Body of pancreas (tissue), 4 donors: ENCODE results near the gene PRRT3. TPM values are rescaled to one million over a fixed set of nuclear protein-coding genes. Genes with fewer than 3 reads are reported as not detected.

Source experiments
- ATAC-seq: fragments of 150-250 bp; one replicate; pipeline ENCODE4 v1.9.1; 2016
- DNase-seq, 4 donors: peaks; one replicate each; pipeline ENCODE4 v3.0.0-alpha.2; 2019
- H3K27ac ChIP-seq, 4 donors: fragments of 200-600 bp; sonication (generic); 1 replicate in 3 of 4; 2 replicates in 1 of 4; pipeline versions ENCODE4 v1.5.1 to v1.6.1; 2016 to 2019; ENCODE audit warnings: mild to moderate bottlenecking in 1 of 4, mixed read lengths in 1 of 4, moderate library complexity in 1 of 4
- H3K27me3 ChIP-seq, 2 donors: fragments of 200-600 bp; sonication (generic); one replicate each; pipeline ENCODE4 v1.6.0; 2016; ENCODE audit warnings: mild to moderate bottlenecking in 1 of 2
- H3K36me3 ChIP-seq, 2 donors: fragments of 200-600 bp; sonication (generic); replicated peaks in 1 of 2; 2 replicates each; pipeline ENCODE4 v1.5.1; 2016; ENCODE audit warnings: low read depth in 2 of 2; ENCODE audit not compliant: insufficient read depth in 1 of 2
- H3K4me1 ChIP-seq: fragments of 200-600 bp; sonication (generic); one replicate; pipeline ENCODE4 v1.6.0; 2016
- H3K4me3 ChIP-seq, 2 donors: fragments of 200-600 bp; sonication (generic); 1 replicate in 1 of 2; 2 replicates in 1 of 2; pipeline ENCODE4 v1.5.1; 2016 to 2019
- H3K9me3 ChIP-seq, 3 donors: fragments of 200-600 bp; sonication (generic); 1 replicate in 2 of 3; 2 replicates in 1 of 3; pipeline ENCODE4 v1.5.1; 2016
- POLR2A ChIP-seq, 3 donors: fragments of 450-650 bp; IDR thresholded peaks; one replicate each; pipeline ENCODE4 v1.6.1; 2016; ENCODE audit warnings: antibody characterized with exemption in 3 of 3, mild to moderate bottlenecking in 2 of 3
- WGBS, 2 donors: methylation state at CpG; one replicate each; pipeline ENCODE4 v1.1.5; 2017; 5-methylcytosine and 5-hydroxymethylcytosine counted together
- intact Hi-C: fragments of 100-400 bp; cut with DNase I; formaldehyde crosslinking; loops from one replicate; pipeline ENCODE4 v1.15.1; 2023
- total RNA-seq, 2 donors: library from RNA; depleted of rRNA; stranded (reverse); fragments of >200 nt; gene quantifications; one replicate each; pipeline ENCODE4 v1.1.0, GENCODE V29; 2016
- TF ChIP-seq, protein P1 (sequence below), 7 experiments: fragments of 450-650 bp in 4 of 7; fragments of 200-600 bp in 3 of 7; sonication (generic) in 3 of 7; IDR thresholded peaks; one replicate each; pipeline ENCODE4 v1.5.1; 2016 to 2019; ENCODE audit warnings: antibody characterized with exemption in 7 of 7

Gene PRRT3
- total RNA-seq, 2 donors from 2014 or later, result 3.9 to 4.3 TPM

DNA sequence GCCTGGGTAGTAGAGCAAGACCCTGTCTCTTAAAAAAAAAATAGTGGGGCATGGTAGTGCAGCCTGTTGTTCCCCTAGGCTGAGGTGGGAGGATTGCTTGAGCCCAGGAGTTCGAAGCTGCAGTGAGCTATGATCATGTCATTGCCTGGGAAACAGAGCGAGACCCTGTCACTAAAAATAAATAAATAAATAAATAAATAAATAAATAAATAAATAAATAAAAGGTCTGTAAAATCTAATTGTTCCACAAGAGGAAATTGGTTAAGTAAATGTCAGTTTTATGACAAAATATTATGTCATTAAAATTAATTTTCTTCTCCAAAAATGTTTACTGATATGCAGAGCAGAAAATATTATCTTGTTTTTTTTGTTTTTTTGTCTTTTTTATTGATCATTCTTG lies 13.2 kb downstream of the PRRT3 start:
- TF ChIP-seq, protein P1, sequence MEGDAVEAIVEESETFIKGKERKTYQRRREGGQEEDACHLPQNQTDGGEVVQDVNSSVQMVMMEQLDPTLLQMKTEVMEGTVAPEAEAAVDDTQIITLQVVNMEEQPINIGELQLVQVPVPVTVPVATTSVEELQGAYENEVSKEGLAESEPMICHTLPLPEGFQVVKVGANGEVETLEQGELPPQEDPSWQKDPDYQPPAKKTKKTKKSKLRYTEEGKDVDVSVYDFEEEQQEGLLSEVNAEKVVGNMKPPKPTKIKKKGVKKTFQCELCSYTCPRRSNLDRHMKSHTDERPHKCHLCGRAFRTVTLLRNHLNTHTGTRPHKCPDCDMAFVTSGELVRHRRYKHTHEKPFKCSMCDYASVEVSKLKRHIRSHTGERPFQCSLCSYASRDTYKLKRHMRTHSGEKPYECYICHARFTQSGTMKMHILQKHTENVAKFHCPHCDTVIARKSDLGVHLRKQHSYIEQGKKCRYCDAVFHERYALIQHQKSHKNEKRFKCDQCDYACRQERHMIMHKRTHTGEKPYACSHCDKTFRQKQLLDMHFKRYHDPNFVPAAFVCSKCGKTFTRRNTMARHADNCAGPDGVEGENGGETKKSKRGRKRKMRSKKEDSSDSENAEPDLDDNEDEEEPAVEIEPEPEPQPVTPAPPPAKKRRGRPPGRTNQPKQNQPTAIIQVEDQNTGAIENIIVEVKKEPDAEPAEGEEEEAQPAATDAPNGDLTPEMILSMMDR (IDR thresholded peaks at IDR 0.05), result no peak
- TF ChIP-seq POLR2A (IDR thresholded peaks at IDR 0.05), result no peak
- WGBS, 2 donors, result 91 to 92% methylated on average over 2 of the region's 2 CpGs
- H3K4me3 ChIP-seq, result no peak overlapping the region
- H3K27me3 ChIP-seq, result no peaks in the 10 kb centered on the region
- no peaks in the 10 kb centered on the region for H3K9me3 ChIP-seq
- H3K4me1 ChIP-seq, result peaks cover 19% of the 10 kb centered on the region
- H3K36me3 ChIP-seq, result no peaks in the 10 kb centered on the region
- DNase-seq (no peak), ATAC-seq (no peak)
- intact Hi-C loops, result no loop called here
- no peak overlapping the region for H3K27ac ChIP-seq

DNA sequence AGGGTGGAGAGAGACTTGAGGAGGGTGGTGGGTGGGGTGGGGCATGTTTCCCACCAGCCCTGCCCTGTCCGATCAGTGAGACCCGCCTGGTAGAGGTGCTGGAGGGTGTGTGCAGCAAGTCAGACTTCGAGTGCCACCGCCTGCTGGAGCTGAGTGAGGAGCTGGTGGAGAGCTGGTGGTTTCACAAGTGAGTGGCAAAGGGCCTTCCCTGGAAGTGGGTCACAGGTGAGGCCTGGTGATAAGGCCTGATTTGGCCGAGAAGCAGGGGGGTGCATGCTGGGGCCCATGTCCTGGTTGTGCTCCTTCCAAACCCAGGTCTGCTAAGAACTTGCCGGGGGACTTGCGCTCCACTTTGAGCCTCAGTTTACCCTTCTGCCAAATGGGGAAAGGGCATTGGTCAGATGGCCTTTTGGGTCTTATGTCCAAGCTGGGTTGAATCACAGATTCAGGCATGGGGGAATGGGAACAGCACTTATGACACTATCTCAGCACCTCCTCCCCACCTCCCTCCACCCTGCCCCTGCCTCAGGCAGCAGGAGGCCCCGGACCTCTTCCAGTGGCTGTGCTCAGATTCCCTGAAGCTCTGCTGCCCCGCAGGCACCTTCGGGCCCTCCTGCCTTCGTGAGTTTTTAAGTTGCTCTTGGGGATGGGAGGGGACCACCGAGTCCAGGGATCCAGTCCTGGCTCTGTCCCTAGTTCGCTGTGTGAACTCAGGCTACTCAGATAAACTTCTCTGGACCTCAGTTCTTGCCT lies 14.5 kb downstream of the PRRT3 start:
- 93 to 97% methylated on average over 11 to 13 of the region's 13 CpGs for WGBS, 2 donors
- TF ChIP-seq POLR2A (IDR thresholded peaks at IDR 0.05), result no peak
- TF ChIP-seq, protein P1 (IDR thresholded peaks at IDR 0.05), result no peak
- ATAC-seq, result no peak
- Histone ChIP-seq H3K4me1 (peaks cover 27% of the 10 kb centered on the region), H3K4me3 (no peak overlapping the region), H3K27ac (no peak overlapping the region), H3K36me3 (no peaks in the 10 kb centered on the region), H3K9me3 (no peaks in the 10 kb centered on the region), H3K27me3 (no peaks in the 10 kb centered on the region)
- intact Hi-C loops, result no loop called here
- DNase-seq, result no peak

DNA sequence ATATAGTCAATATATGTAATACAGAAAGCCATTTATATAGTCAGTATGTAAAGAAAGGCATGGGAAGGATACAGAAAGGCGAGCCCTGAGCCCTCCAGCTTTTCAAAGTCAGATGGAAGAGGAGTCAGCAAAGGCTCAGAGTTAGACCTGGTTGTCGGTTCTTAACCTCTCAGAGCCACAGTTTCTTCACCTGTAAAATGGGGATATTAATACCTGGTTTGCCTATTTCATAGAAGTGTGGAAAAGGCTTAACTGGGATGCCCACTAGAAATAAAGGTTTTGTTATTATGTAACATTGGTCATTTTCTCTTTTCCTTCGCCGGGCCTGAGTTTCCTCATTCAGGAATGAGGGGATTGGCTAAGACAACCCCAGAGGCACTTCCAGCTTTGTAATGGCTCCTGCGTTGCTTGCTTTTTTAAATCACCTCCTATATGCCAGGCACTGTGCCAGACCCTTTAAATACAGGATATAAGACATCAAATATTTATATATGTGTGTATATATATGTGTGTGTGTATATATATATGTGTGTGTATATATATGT lies 16.2 kb downstream of the PRRT3 start:
- H3K9me3 ChIP-seq, result no peaks in the 10 kb centered on the region
- no peak overlapping the region for H3K4me3 ChIP-seq
- intact Hi-C loops, result no loop called here
- H3K27me3 ChIP-seq, result no peaks in the 10 kb centered on the region
- ATAC-seq, result no peak
- H3K4me1 ChIP-seq, result peaks cover 35% of the 10 kb centered on the region
- DNase-seq, result no peak
- WGBS, 2 donors, result 92 to 97% methylated on average over 5 of the region's 5 CpGs
- no peak overlapping the region for H3K27ac ChIP-seq
- no peak for TF ChIP-seq POLR2A (IDR thresholded peaks at IDR 0.05)
- TF ChIP-seq, protein P1 (IDR thresholded peaks at IDR 0.05), result no peak
- no peaks in the 10 kb centered on the region for H3K36me3 ChIP-seq

DNA sequence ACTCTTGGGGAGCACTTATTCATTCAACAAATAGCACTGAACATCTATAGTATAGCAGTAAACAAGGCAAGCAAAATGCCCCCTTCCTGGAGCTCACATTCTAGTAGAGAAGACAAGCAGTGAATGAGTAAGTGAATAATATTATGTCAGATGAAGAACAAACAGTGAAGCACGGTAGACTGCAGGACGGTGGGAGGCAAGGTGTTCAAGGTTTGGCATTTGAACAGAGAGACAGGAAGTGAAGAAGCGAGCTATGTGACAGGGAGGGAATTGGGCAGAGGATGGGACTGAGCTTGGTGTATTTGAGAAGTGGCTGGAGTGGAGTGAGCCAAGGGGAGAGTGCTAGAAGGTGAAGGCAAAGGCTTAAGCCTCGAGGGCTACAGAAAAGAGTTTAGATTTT lies 17.2 kb downstream of the PRRT3 start:
- no peaks in the 10 kb centered on the region for H3K27me3 ChIP-seq
- H3K4me3 ChIP-seq, result no peak overlapping the region
- DNase-seq (no peak), ATAC-seq (no peak)
- H3K4me1 ChIP-seq, result peaks cover 35% of the 10 kb centered on the region
- intact Hi-C loops, result no loop called here
- TF ChIP-seq, protein P1 (IDR thresholded peaks at IDR 0.05), result no peak
- TF ChIP-seq POLR2A (IDR thresholded peaks at IDR 0.05), result no peak
- no peak overlapping the region for H3K27ac ChIP-seq
- H3K9me3 ChIP-seq, result no peaks in the 10 kb centered on the region
- H3K36me3 ChIP-seq, result no peaks in the 10 kb centered on the region
- WGBS, 2 donors, result 35 to 45% methylated on average over 4 of the region's 4 CpGs

DNA sequence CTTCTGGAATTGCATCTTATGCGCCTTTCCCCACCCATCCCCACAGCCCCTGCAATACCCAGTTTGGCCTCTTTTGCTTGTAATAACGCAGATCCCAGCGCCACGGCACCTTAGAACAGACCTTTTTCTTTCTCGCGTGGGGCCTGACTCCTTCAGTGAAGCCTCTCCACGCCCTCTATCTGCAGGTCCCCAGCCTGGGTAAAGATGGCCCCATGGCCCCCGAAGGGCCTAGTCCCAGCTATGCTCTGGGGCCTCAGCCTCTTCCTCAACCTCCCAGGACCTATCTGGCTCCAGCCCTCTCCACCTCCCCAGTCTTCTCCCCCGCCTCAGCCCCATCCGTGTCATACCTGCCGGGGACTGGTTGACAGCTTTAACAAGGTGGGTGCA lies 18.0 kb downstream of the PRRT3 start:
- Histone ChIP-seq H3K4me1 (peaks cover 35% of the 10 kb centered on the region), H3K4me3 (peak overlapping the region; percentile 0 to 50), H3K9me3 (no peaks in the 10 kb centered on the region), H3K36me3 (no peaks in the 10 kb centered on the region), H3K27ac (peak overlapping the region; percentile 77 to 97 (median 90)), H3K27me3 (no peaks in the 10 kb centered on the region)
- 6 to 10% methylated on average over 11 of the region's 11 CpGs for WGBS, 2 donors
- DNase-seq, result peak in 3 of 4 donors; percentile 22 to 29 (median 22)
- intact Hi-C loops, result no loop called here
- TF ChIP-seq, protein P1 (IDR thresholded peaks at IDR 0.05), result peak in 3 of 7 experiments; percentile 18 to 21 (median 20)
- TF ChIP-seq POLR2A (IDR thresholded peaks at IDR 0.05), result no peak
- no peak for ATAC-seq
